ENCODE results near the gene ST6GAL1. TPM values are rescaled to one million over a fixed set of nuclear protein-coding genes. Genes with fewer than 3 reads are reported as not detected.

The ST6GAL1 gene
- total and polyA plus RNA-seq, 10 of the 15 experiments (the other 5 are each of a cell fraction or from before 2014, with no cell fraction given), result 74.2 to 248 (median 149) TPM

DNA sequence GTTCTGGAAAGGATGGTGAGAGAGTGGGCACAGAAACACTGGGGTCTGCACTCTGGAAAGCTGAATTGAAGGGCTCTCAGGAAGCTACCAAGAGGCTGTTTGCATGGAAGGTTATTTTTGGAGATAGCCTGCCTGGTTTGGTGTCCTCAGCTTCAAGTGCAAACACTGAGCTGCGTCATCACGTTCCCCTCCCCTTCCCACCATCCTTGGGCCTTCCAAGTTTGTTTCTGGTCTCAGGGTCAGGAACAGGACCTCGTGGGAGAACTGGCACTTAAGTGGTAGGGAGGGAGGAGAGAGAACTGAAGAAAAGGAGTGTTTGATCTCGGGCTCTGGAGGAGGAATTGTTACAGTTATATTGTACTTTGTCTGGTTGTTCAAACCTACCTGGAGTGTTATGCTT is 10.6 kb downstream of the ST6GAL1 start (continued):
- TF ChIP-seq, protein P1, sequence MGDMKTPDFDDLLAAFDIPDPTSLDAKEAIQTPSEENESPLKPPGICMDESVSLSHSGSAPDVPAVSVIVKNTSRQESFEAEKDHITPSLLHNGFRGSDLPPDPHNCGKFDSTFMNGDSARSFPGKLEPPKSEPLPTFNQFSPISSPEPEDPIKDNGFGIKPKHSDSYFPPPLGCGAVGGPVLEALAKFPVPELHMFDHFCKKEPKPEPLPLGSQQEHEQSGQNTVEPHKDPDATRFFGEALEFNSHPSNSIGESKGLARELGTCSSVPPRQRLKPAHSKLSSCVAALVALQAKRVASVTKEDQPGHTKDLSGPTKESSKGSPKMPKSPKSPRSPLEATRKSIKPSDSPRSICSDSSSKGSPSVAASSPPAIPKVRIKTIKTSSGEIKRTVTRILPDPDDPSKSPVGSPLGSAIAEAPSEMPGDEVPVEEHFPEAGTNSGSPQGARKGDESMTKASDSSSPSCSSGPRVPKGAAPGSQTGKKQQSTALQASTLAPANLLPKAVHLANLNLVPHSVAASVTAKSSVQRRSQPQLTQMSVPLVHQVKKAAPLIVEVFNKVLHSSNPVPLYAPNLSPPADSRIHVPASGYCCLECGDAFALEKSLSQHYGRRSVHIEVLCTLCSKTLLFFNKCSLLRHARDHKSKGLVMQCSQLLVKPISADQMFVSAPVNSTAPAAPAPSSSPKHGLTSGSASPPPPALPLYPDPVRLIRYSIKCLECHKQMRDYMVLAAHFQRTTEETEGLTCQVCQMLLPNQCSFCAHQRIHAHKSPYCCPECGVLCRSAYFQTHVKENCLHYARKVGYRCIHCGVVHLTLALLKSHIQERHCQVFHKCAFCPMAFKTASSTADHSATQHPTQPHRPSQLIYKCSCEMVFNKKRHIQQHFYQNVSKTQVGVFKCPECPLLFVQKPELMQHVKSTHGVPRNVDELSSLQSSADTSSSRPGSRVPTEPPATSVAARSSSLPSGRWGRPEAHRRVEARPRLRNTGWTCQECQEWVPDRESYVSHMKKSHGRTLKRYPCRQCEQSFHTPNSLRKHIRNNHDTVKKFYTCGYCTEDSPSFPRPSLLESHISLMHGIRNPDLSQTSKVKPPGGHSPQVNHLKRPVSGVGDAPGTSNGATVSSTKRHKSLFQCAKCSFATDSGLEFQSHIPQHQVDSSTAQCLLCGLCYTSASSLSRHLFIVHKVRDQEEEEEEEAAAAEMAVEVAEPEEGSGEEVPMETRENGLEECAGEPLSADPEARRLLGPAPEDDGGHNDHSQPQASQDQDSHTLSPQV (IDR thresholded peaks at IDR 0.05), result no peak

DNA sequence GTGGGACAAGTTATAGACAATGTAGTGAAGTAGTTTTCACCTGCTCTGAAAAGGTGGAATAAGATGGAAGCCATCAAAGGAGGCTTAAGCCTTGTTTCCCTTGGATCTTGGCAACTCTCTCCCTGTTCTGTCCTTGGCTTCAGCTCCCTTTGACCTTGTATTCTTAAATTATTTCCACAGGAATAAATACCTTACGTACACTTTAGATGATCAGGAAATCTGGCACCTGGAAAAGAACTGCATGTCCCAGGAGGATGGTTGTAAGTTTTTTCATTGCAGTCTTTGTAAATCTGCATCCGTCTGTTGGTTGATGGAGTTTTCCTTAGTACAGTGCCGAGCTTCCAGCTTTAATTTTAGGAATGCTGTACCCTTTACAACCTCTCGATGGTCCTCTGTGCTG is 11.8 kb downstream of the ST6GAL1 start:
- Histone ChIP-seq H3K27me3 (replicated peaks in 1 of 2; ENCODE audit: control insufficient read depth in 2 of 2, insufficient read depth in 2 of 2, low read length in 1 of 2) (no peaks in the 10 kb centered on the region), H2AFZ (ENCODE audit: control insufficient read depth, low read depth, low read length) (no peak overlapping the region), H3K4me2 (ENCODE audit: control insufficient read depth, insufficient read depth) (no peak overlapping the region), H3K27ac (ENCODE audit: control insufficient read depth, insufficient read depth) (no peak overlapping the region), H3K36me3 (ENCODE audit: control insufficient read depth in 2 of 2, insufficient read depth in 2 of 2, low read length in 1 of 2) (peaks cover 3 to 6% of the 10 kb centered on the region in 2 experiments; a peak in 3 of 4 replicates), H3K4me3 (no peak overlapping the region), H3K9ac (ENCODE audit: control insufficient read depth, insufficient read depth, low read length) (no peak overlapping the region), H3K4me1 (ENCODE audit: control insufficient read depth, insufficient read depth, low read length) (peaks cover 9% of the 10 kb centered on the region), H3K79me2 (ENCODE audit: control insufficient read depth, insufficient read depth, low read length) (peaks cover 22% of the 10 kb centered on the region), H3K9me3 (replicated peaks; ENCODE audit: control insufficient read depth, insufficient read depth, low read length) (no peaks in the 10 kb centered on the region), H4K20me1 (ENCODE audit: control insufficient read depth, insufficient read depth) (peaks cover 2% of the 10 kb centered on the region; the same call in 1 of the 2 replicates)
- SMC1A ChIA-PET (ENCODE audit: uncharacterized antibody, unreplicated experiment), result interaction anchor here (1.1 to 1.4 kb wide), 2 partner anchors 10 to 13 kb away, joined by 3 to 4 read pairs; no protein-coding TSS in a partner anchor
- RAD21 ChIA-PET (ENCODE audit: unreplicated experiment), result interaction anchor here (0.7 kb wide), 2 partner anchors 10 to 47 kb away, joined by 3 read pairs; no protein-coding TSS in a partner anchor
- no peak for ATAC-seq
- BruUV-seq (replicated peaks), result no TSS peak
- POLR2A ChIA-PET, result interaction anchor here (1.3 kb wide), 1 partner anchor 10 kb away, joined by 3 read pairs; no protein-coding TSS in a partner anchor
- no peak for TF ChIP-seq BRCA1 (IDR thresholded peaks at IDR 0.05; ENCODE audit: low read depth, low read length)
- no peak for TF ChIP-seq EP300 (IDR thresholded peaks at IDR 0.05; ENCODE audit: borderline replicate concordance in 1 of 2, control insufficient read depth in 1 of 2, low read depth in 2 of 2, low read length in 2 of 2)
- TF ChIP-seq BACH1 (IDR thresholded peaks at IDR 0.05; ENCODE audit: borderline replicate concordance), result no peak
- no peak for TF ChIP-seq CHD1 (IDR thresholded peaks at IDR 0.05; ENCODE audit: low read depth, low read length)
- no peak for TF ChIP-seq ZNF24 (IDR thresholded peaks at IDR 0.05)
- TF ChIP-seq, protein P2, sequence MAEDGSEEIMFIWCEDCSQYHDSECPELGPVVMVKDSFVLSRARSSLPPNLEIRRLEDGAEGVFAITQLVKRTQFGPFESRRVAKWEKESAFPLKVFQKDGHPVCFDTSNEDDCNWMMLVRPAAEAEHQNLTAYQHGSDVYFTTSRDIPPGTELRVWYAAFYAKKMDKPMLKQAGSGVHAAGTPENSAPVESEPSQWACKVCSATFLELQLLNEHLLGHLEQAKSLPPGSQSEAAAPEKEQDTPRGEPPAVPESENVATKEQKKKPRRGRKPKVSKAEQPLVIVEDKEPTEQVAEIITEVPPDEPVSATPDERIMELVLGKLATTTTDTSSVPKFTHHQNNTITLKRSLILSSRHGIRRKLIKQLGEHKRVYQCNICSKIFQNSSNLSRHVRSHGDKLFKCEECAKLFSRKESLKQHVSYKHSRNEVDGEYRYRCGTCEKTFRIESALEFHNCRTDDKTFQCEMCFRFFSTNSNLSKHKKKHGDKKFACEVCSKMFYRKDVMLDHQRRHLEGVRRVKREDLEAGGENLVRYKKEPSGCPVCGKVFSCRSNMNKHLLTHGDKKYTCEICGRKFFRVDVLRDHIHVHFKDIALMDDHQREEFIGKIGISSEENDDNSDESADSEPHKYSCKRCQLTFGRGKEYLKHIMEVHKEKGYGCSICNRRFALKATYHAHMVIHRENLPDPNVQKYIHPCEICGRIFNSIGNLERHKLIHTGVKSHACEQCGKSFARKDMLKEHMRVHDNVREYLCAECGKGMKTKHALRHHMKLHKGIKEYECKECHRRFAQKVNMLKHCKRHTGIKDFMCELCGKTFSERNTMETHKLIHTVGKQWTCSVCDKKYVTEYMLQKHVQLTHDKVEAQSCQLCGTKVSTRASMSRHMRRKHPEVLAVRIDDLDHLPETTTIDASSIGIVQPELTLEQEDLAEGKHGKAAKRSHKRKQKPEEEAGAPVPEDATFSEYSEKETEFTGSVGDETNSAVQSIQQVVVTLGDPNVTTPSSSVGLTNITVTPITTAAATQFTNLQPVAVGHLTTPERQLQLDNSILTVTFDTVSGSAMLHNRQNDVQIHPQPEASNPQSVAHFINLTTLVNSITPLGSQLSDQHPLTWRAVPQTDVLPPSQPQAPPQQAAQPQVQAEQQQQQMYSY (CRISPR knock-in tag; IDR thresholded peaks at IDR 0.05), result no peak
- TF ChIP-seq STAT3 (IDR thresholded peaks at IDR 0.05; ENCODE audit: low read depth, low read length), result no peak
- no peak for TF ChIP-seq ZNF384 (IDR thresholded peaks at IDR 0.05; ENCODE audit: borderline replicate concordance, low read depth, low read length)
- FAIRE-seq, result no peak
- 95% methylated on average over 4 of the region's 4 CpGs for WGBS (ENCODE audit: insufficient coverage, insufficient replicate concordance, low lambda C conversion rate, missing lambda C conversion rate)
- intact Hi-C loops (cut with micrococcal nuclease; ENCODE audit: unreplicated experiment) (no loop called here), in situ Hi-C loops (cut with MboI) (no loop called here)
- CTCF ChIA-PET, result no interaction called here
- no peak for DNase-seq (ENCODE audit: low read depth, low spot score)

All from GM12878 (cell line).